HepG2 (cell line): ENCODE measurements around the gene DKKL1. TPM values are rescaled to one million over a fixed set of nuclear protein-coding genes. Genes with fewer than 3 reads are reported as not detected.

ENCODE experiments used
- ATAC-seq: fragments of 200-7000 bp; cut with Tn5 transposase; 3 replicates; pipeline ENCODE4 v1.9.1; 2020; ENCODE audit warnings: mild to moderate bottlenecking, moderate library complexity
- BruUV-seq: library from RNA; stranded (reverse); fragments of 400-500 nt; replicated peaks from 2 replicates; lab custom pipeline; 2021; lab: Mats Ljungman, UMichigan
- CTCF ChIA-PET: fragments of 300-600 bp; formaldehyde crosslinking; extraction: SDS; loops from one replicate; lab custom pipeline; 2021; ENCODE audit warnings: low total read pairs, inconsistent platforms, low intra/inter-chr PET ratio; lab: Yijun Ruan, JAX
- POLR2A ChIA-PET: fragments of 350-600 bp; sonication (Branson Sonifier 250); formaldehyde crosslinking; loops from one replicate; lab custom pipeline; 2020; ENCODE audit warnings: antibody characterized with exemption, inconsistent platforms; lab: Yijun Ruan, JAX
- DNase-seq: peaks from one replicate; pipeline ENCODE4 v3.0.0-alpha.2; 2015; ENCODE audit warnings: low spot score
- FAIRE-seq: peaks from 3 replicates; lab custom pipeline; 2011; peaks lifted over from hg19 to GRCh38; lab: Jason Lieb, UNC
- H2AFZ ChIP-seq: one replicate; pipeline ENCODE4 v1.6.1; 2011; ENCODE audit warnings: low read length, inconsistent platforms
- H3K27ac ChIP-seq: fragments of 300-600 bp; 3 replicates; pipeline ENCODE4 v1.8.0; 2011; ENCODE audit warnings: mixed run types, mild to moderate bottlenecking, mixed read lengths, low read length, inconsistent platforms; ENCODE audit not compliant: insufficient read depth; ENCODE audit errors: extremely low read length
- H3K27me3 ChIP-seq, 2 experiments: fragments of 200-600 bp in 1 of 2; 2 replicates in 1 of 2; 3 replicates in 1 of 2; pipeline versions ENCODE4 v1.6.0 to v1.8.0; 2011; ENCODE audit warnings: low read length in 2 of 2, mild to moderate bottlenecking in 2 of 2, moderate library complexity in 2 of 2, inconsistent platforms in 1 of 2; ENCODE audit not compliant: insufficient read depth in 2 of 2, control insufficient read depth in 1 of 2
- H3K36me3 ChIP-seq, 2 experiments: fragments of 200-600 bp in 1 of 2; replicated peaks in 1 of 2; 2 replicates in 1 of 2; 3 replicates in 1 of 2; pipeline versions ENCODE4 v1.5.1 to v1.8.0; 2011; ENCODE audit warnings: low read length in 2 of 2, inconsistent platforms in 1 of 2; ENCODE audit not compliant: insufficient read depth in 2 of 2, control insufficient read depth in 1 of 2
- H3K4me1 ChIP-seq: 2 replicates; pipeline ENCODE4 v1.5.1; 2012; ENCODE audit warnings: low read length, inconsistent platforms; ENCODE audit not compliant: insufficient read depth
- H3K4me2 ChIP-seq: 2 replicates; pipeline ENCODE4 v1.6.0; 2011; ENCODE audit warnings: low read depth, low read length, inconsistent platforms
- H3K4me3 ChIP-seq, 3 experiments: fragments of 200-600 bp in 1 of 3; sonication (generic), shearing (Covaris generic) in 1 of 3; replicated peaks in 1 of 3; 2 replicates each; pipeline ENCODE4 v1.5.1; 2011 to 2016; ENCODE audit warnings: low read length in 3 of 3, inconsistent platforms in 2 of 3, low read depth in 2 of 3, mild to moderate bottlenecking in 2 of 3, control low read depth in 1 of 3, mixed read lengths in 1 of 3; ENCODE audit not compliant: insufficient read depth in 1 of 3
- H3K79me2 ChIP-seq: one replicate; pipeline ENCODE4 v1.6.1; 2011; ENCODE audit warnings: low read length, inconsistent platforms; ENCODE audit not compliant: insufficient read depth
- H3K9ac ChIP-seq: 2 replicates; pipeline ENCODE4 v1.6.0; 2011; ENCODE audit warnings: mild to moderate bottlenecking, low read depth, low read length, inconsistent platforms; ENCODE audit not compliant: insufficient read depth
- H3K9me3 ChIP-seq: 2 replicates; pipeline ENCODE4 v1.5.1; 2012; ENCODE audit warnings: mild to moderate bottlenecking, low read length
- H4K20me1 ChIP-seq: 2 replicates; pipeline ENCODE4 v1.6.0; 2011; ENCODE audit warnings: inconsistent platforms, mild to moderate bottlenecking, low read length, moderate library complexity; ENCODE audit not compliant: insufficient read depth
- GPN1 ChIP-seq: sonication (generic); formaldehyde crosslinking; IDR thresholded peaks from 2 replicates; pipeline ENCODE4 v1.5.1; 2020; ENCODE audit warnings: missing genetic modification reagents, borderline replicate concordance
- RARG ChIP-seq: sonication (generic); formaldehyde crosslinking; IDR thresholded peaks from 2 replicates; pipeline ENCODE4 v1.4.0; 2020; ENCODE audit warnings: low read depth, mild to moderate bottlenecking, missing genetic modification reagents
- SP5 ChIP-seq: IDR thresholded peaks from 2 replicates; pipeline ENCODE4 v1.6.1; 2016; ENCODE audit warnings: low read depth, borderline replicate concordance
- U2AF2 ChIP-seq: fragments of 200-400 bp; formaldehyde crosslinking; IDR thresholded peaks from 2 replicates; pipeline ENCODE4 v1.6.1; 2017; ENCODE audit warnings: low read depth, mild to moderate bottlenecking, low read length
- ZNF441 ChIP-seq: sonication (generic); formaldehyde crosslinking; IDR thresholded peaks from 2 replicates; pipeline ENCODE4 v1.7.0; 2021; ENCODE audit warnings: missing genetic modification reagents, borderline replicate concordance
- WGBS: methylation state at CpG from one replicate; pipeline ENCODE4 v1.1.6; 2017; ENCODE audit warnings: low lambda C conversion rate; 5-methylcytosine and 5-hydroxymethylcytosine counted together
- in situ Hi-C: cut with HindIII; loops from 2 replicates; pipeline ENCODE4 v1.10.0; 2017; ENCODE audit warnings: low pct_unique_long_range_greater_than_20kb; ENCODE audit not compliant: extremely low pct_ligation_motif_present
- intact Hi-C: fragments of 100-400 bp; cut with micrococcal nuclease; formaldehyde crosslinking; loops from one replicate; pipeline ENCODE4 v1.10.0; 2022; ENCODE audit not compliant: unreplicated experiment
- polyA plus RNA-seq, 8 experiments: library from polyadenylated mRNA; depleted of rRNA in 3 of 8; stranded (reverse) in 7 of 8; unstranded in 1 of 8; fragments of >200 nt; fragmentation: Illumina TruSeq in 4 of 8; extraction: Trizol in 4 of 8; gene quantifications; 2 replicates each; pipeline versions ENCODE4 v1.2.1 to v1.2.3, GENCODE V29; 2011 to 2016; ENCODE audit warnings: low read depth in 4 of 8, missing spikeins in 1 of 8, mixed read lengths in 1 of 8; ENCODE audit not compliant: insufficient read depth in 1 of 8
- total RNA-seq, 5 experiments: library from RNA; depleted of rRNA; stranded (reverse); fragments of >200 nt; fragmentation: Illumina TruSeq; extraction: Trizol; gene quantifications; 2 replicates each; pipeline ENCODE4 v1.2.3, GENCODE V29; 2016; ENCODE audit warnings: low read depth in 1 of 5
- TF ChIP-seq, protein P1 (sequence below), 2 experiments: sonication (generic) in 1 of 2; formaldehyde crosslinking in 1 of 2; IDR thresholded peaks; 2 replicates each; pipeline versions ENCODE4 v1.5.1 to v1.6.1; 2011 to 2020; ENCODE audit warnings: borderline replicate concordance in 1 of 2, low read depth in 1 of 2, low read length in 1 of 2, mild to moderate bottlenecking in 1 of 2, missing genetic modification reagents in 1 of 2, moderate library complexity in 1 of 2
- TF ChIP-seq, protein P2 (sequence below): sonication (generic); formaldehyde crosslinking; IDR thresholded peaks from 2 replicates; pipeline ENCODE4 v1.8.0; 2022; ENCODE audit warnings: mild to moderate bottlenecking, missing genetic modification reagents; ENCODE audit not compliant: insufficient replicate concordance

Gene DKKL1
- total and polyA plus RNA-seq, 2 of the 13 experiments (the other 11 are each of a cell fraction or from before 2014, with no cell fraction given), result 0.30 to 0.31 TPM

DNA sequence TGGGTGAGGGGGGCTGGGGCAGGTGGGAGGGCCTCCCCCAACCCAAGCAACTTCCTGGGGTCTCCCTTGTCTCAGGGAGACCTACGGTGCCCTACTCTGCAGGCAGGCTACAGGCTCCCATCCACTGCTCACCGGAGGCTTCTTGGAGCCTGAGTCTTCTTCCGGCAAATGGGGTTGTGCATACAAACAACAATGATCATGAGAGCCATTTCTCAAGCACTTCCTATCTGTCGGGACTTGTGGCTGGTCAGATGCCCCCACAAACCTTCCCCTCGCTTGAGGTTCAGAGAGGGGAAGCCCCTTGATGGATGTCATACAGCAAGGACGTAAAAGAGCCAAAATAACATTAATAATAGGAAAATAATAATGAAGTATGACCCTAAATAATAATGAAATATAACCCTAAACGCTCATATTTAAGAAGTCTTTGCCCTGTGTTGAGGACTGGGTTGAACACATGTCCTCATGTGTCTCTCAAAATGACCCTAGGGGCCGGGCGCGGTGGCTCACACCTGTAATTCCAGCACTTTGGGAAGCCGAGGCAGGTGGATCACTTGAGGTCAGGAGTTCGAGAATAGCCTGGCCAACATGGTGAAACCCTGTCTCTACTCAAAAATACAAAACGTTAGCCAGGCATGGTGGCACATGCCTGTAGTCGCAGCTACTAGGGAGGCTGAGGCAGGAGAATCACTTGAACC, 27.7 kb upstream of the DKKL1 start:
- no peak for TF ChIP-seq U2AF2
- ChIA-PET POLR2A (no interaction called here), CTCF (no interaction called here)
- in situ Hi-C loops (no loop called here), intact Hi-C loops (no loop called here)
- Histone ChIP-seq H3K9ac (no peak overlapping the region), H2AFZ (no peak overlapping the region), H3K4me2 (no peak overlapping the region), H3K4me3 (no peak overlapping the region), H3K27me3 (no peaks in the 10 kb centered on the region), H3K9me3 (no peaks in the 10 kb centered on the region), H3K27ac (no peak overlapping the region), H3K36me3 (no peaks in the 10 kb centered on the region), H3K79me2 (no peaks in the 10 kb centered on the region), H4K20me1 (no peaks in the 10 kb centered on the region), H3K4me1 (peaks cover 36% of the 10 kb centered on the region)
- FAIRE-seq, result no peak
- DNase-seq, result no peak
- ATAC-seq, result no peak
- WGBS, result 65% methylated on average over 14 of the region's 14 CpGs
- BruUV-seq, result no TSS peak

DNA sequence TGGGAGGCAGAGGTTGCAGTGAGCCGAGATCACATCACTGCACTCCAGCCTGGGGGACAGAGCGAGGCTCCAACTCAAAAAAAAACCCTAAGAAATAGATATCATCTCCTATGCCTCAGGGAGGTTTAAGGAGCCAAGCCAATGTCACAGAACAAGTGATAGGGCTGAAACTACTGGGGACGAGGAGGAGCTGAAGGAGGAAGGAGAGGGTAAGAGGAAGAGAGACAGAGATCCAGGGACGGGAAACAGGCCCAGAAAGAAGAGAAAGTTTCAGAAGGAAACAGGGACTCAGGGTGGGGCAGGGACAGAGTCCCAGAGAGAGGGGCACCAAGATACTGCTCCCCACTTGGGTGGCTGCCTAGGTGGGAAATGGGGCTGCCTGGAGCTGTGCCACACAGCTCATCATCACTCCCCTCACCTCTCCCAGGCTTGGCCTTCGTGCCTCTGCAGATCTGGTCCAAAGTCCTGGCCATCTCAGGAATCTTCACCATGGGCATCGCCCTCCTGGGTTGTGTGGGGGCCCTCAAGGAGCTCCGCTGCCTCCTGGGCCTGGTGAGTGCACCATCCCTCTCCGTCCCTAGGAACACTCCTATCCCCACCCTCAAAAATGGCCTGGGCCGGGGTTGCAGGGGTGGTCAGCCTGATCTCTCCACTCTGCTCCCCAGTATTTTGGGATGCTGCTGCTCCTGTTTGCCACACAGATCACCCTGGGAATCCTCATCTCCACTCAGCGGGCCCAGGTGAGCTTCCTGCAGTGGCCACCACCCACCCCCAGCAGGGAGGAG, 27.0 kb upstream of the DKKL1 start:
- intact Hi-C loops (no loop called here), in situ Hi-C loops (no loop called here)
- ATAC-seq, result no peak
- TF ChIP-seq SP5 (CRISPR knock-in tag) (no peak), RARG (CRISPR knock-in tag) (no peak), GPN1 (CRISPR knock-in tag) (no peak), ZNF441 (CRISPR knock-in tag) (no peak)
- TF ChIP-seq, protein P1, sequence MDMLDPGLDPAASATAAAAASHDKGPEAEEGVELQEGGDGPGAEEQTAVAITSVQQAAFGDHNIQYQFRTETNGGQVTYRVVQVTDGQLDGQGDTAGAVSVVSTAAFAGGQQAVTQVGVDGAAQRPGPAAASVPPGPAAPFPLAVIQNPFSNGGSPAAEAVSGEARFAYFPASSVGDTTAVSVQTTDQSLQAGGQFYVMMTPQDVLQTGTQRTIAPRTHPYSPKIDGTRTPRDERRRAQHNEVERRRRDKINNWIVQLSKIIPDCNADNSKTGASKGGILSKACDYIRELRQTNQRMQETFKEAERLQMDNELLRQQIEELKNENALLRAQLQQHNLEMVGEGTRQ (IDR thresholded peaks at IDR 0.05; ENCODE audit: low read depth, low read length), result no peak
- TF ChIP-seq, protein P1 (CRISPR knock-in tag; IDR thresholded peaks at IDR 0.05; ENCODE audit: borderline replicate concordance), result no peak
- TF ChIP-seq, protein P2, sequence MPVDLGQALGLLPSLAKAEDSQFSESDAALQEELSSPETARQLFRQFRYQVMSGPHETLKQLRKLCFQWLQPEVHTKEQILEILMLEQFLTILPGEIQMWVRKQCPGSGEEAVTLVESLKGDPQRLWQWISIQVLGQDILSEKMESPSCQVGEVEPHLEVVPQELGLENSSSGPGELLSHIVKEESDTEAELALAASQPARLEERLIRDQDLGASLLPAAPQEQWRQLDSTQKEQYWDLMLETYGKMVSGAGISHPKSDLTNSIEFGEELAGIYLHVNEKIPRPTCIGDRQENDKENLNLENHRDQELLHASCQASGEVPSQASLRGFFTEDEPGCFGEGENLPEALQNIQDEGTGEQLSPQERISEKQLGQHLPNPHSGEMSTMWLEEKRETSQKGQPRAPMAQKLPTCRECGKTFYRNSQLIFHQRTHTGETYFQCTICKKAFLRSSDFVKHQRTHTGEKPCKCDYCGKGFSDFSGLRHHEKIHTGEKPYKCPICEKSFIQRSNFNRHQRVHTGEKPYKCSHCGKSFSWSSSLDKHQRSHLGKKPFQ (CRISPR knock-in tag), result no peak
- CTCF ChIA-PET, result no interaction called here
- Histone ChIP-seq H3K9me3 (no peaks in the 10 kb centered on the region), H3K9ac (no peak overlapping the region), H4K20me1 (no peaks in the 10 kb centered on the region), H3K4me2 (no peak overlapping the region), H3K4me1 (peaks cover 31% of the 10 kb centered on the region), H3K36me3 (no peaks in the 10 kb centered on the region), H3K27ac (no peak overlapping the region), H3K27me3 (no peaks in the 10 kb centered on the region), H3K79me2 (no peaks in the 10 kb centered on the region), H2AFZ (no peak overlapping the region), H3K4me3 (no peak overlapping the region)
- BruUV-seq, result no TSS peak
- no peak for FAIRE-seq
- POLR2A ChIA-PET, result no interaction called here
- DNase-seq, result no peak
- 75% methylated on average over 6 of the region's 10 CpGs for WGBS
